HG03159 (cell line): ENCODE results near the gene MCRIP2.

Source experiments
- ATAC-seq: cut with Tn5 transposase; IDR thresholded peaks from one replicate; pipeline ENCODE4 v1.9.1; 2021; ENCODE audit warnings: mild to moderate bottlenecking, moderate library complexity; ENCODE audit not compliant: unreplicated experiment

MCRIP2 gene

DNA sequence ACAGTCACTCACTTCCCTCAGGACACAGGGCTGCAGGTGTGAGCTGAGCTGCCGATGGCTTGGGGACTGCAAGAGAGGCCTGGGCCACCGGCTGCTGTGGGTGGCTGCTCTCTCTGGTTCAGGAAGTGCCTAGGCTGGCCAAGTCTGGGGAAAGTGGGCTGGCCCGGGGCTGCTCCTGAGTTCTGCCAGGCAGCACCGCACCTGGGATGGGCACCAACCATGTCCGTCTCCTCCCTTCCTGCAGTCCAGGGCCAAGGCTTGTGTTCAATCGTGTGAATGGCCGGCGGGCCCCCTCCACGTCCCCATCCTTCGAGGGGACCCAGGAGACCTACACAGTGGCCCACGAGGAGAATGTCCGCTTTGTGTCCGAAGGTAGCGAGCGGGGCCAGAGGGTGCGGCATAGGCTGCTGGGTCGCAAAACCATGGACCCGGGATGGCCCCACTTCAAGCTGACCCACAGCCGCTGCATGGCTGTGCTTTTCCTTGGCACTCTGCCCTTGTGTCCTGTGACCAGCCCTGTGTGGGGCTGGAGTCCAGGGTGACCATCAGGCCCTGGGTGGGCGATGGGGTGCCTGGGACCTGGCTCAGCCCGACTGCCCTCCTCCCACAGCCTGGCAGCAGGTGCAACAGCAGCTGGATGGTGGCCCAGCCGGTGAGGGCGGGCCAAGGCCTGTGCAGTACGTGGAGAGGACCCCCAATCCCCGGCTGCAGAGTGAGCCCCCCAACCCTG lies 5.7 kb downstream of the MCRIP2 start:
- no peak for ATAC-seq

- no peak for ATAC-seq
Observed at GRCh38 chr16:648071-648780, 6.6 kb downstream of the MCRIP2 start.

DNA sequence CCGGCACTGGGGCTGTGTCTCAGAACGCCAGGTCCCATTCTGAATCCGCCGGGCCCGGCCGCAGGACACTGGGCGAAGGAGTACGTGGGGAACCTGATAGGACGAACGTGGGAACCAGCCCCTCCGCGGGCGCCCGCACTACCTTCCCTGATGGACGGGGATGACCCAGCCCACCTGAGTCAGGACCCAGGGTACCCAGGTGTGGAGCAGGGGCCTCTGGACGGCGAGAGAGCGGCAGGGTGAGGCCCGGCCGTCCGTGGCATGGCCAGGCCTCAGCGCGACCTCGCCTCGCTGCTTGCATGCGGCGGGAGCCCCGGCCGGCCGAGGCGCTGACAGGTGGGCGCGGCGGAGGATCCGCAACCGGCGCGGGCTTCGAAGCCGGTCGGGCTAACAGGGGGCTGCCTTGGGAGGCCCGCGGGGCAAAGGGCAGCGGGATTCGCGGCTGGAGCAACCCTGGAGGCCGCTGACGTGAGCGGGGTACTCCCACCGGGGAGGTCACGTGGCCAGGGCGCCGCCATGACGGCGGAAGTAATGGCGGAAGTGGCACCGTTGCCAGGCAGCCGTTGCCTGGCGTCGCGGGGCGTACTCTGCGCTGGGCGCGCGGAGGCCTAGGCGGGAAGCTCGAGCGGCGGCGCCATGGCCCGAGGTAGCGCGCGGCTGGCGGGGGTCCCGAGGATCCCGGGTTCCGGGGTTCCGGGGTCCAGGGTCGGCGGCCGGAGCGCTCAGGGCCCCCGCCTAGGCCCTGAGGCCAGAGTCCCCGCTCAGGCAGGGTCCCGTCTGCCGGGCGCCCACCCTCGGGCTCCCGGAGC lies 7.4 kb downstream of the MCRIP2 start, which contains the start of gene WDR90:
Gene WDR90, plus strand, starts transcription at position 585 of the 809 bp plus-strand sequence. Its CDS starts 52 bp downstream, at position 637.
- peak; percentile 82 for ATAC-seq

DNA sequence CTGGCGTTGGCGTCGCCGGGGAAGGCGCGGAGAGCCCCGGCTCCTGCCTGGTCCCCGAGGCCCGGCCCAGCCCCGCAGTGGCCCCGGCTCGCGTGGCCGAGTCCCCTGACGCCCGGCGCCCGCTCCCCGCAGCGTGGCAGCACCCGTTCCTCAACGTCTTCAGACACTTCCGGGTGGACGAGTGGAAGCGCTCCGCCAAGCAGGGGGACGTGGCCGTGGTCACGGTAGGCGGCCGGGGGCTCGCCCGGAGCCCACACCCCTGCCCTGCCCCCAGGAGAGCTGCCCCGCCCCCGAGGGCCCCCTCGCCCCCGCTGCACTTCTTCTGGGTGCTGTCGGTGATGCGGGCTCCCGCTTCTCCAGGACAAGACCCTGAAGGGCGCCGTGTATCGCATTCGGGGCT lies 8.0 kb downstream of the MCRIP2 start:
- ATAC-seq = peak; percentile 17

- no peak for ATAC-seq
Observed at GRCh38 chr16:651844-652243, 10.2 kb downstream of the MCRIP2 start.

- no peak for ATAC-seq
Observed at GRCh38 chr16:652454-653305, 11.1 kb downstream of the MCRIP2 start.

DNA sequence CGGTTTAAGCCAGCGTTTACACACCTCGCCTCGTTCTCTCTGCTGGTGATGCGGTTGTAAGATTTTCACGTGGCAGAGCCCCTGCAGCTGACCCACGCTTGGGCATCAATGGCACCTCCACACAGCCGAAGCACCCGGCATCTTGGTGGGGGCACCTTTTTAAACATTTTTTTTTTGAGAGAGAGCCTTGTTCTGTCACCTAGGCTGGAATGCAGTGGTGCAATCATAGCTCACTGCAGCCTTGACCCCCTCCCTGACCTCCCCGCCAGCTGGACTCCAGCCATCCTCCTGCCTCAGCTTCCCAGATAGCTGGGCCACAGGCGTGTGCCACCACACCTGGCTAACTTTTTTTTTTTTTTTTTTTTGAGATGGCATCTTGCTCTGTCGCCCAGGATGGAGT lies 12.4 kb downstream of the MCRIP2 start:
- no peak for ATAC-seq

- ATAC-seq = no peak
Observed at GRCh38 chr16:657487-657886, 15.9 kb downstream of the MCRIP2 start.

DNA sequence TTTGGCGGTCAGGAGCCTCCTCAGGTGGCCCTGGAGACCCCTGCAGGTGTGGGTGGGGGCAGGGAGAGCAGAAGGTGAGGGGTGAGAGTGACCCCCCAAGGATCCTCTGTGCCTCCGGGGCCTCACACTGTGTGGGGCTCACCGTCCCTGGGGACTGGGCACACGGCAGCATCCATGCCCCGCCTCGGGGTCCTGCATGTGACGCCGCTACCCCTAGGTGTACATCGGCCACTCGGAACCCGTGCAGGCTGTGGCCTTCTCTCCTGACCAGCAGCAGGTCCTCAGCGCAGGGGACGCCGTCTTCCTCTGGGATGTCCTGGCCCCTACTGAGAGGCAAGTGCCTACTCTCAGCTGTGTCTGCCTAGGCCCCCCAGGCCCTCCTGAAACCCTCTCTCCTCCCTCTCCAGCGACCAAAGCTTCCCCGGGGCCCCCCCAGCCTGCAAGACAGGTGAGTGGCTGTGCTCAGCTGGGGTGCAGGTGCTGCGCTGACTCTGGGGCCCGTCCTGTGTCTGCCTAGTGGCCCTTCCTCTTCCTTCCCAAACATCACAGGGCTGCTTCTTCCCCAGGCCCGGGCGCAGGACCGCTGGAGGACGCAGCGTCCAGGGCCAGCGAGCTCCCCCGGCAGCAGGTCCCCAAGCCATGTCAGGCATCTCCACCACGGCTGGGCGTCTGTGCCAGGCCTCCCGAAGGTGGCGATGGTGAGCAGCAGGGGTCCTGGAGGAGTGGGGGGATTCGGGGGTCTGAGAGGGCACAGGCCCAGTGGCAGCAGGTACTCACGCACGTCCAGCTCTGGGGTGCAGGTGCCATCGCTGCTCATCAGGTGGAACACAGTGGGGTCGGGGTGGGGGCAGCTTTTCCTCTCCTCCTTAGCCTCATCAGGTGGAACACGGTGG lies 17.3 kb downstream of the MCRIP2 start:
- no peak for ATAC-seq

- no peak for ATAC-seq
Observed at GRCh38 chr16:659618-660017, 18.0 kb downstream of the MCRIP2 start.

DNA sequence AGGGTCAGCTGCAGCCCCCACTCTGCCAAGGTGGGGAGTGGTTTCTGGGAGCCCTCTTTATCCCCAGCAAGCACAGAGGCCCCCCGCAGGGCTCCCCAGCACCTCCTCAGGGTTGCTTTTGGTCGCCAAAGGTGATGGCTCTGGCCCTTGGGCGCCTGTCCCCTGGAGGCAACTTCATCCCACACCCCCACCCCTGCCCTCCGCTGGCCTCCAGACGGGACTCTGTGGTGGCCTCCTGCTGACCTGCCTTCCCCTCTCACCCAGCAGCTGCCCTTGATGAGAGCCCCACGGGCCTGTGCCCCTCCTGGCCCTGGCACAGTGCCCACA lies 18.5 kb downstream of the MCRIP2 start:
- ATAC-seq = no peak

DNA sequence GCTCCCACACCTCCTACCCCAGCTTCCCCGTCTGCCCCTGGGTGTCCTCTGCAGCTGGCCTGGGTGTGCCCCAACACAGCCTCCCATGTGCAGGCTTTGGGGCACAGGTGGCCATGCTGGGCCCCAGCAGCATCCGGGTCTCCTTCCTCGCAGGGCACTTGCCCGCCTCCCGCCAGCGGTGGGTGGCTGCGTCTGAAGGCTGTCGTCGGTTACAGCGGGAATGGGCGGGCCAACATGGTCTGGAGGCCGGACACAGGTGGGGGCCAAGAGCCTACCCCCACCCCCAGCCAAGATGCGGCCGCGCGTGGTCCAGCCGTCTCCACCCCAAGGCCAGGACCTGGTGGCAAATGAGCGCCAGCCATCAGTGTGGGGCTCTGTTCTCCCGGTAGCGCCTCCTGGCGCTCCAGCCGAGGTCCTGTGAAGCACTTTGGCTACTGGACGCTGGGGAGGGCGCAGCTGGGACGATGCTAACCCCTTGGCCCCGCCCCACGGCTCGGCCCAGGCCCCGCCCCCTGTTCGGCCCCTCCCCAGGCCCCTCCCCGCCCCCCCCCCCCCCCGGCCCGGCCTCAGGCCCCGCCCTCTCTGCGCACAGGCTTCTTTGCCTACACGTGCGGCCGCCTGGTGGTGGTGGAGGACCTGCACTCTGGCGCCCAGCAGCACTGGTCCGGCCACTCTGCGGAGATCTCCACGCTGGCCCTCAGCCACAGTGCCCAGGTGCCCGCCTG lies 19.0 kb downstream of the MCRIP2 start:
- ATAC-seq = peak; percentile 60

- peak; percentile 6 for ATAC-seq
Observed at GRCh38 chr16:661184-661821, 19.7 kb downstream of the MCRIP2 start.

GRCh38 chr16:662095-662494 lies 20.5 kb downstream of the MCRIP2 start:
- ATAC-seq = no peak

DNA sequence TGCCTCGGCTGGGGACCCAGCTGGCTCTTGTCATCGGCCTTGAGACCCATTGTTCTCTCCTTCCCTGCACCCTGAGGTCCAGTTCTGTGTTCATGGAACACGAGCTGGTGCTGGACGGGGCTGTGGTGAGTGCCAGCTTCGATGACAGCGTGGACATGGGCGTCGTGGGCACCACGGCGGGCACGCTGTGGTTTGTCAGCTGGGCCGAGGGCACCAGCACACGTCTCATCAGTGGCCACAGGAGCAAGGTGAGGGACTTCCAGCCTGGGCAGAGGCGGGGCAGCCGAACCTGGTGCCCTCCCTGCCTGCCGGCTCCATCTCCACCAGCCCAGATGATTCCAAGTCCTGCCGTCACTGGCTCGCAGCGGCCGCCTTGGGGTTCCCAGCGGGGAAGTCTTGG lies 21.0 kb downstream of the MCRIP2 start:
- ATAC-seq = no peak

GRCh38 chr16:666572-666971 lies 24.9 kb downstream of the MCRIP2 start:
- no peak for ATAC-seq

DNA sequence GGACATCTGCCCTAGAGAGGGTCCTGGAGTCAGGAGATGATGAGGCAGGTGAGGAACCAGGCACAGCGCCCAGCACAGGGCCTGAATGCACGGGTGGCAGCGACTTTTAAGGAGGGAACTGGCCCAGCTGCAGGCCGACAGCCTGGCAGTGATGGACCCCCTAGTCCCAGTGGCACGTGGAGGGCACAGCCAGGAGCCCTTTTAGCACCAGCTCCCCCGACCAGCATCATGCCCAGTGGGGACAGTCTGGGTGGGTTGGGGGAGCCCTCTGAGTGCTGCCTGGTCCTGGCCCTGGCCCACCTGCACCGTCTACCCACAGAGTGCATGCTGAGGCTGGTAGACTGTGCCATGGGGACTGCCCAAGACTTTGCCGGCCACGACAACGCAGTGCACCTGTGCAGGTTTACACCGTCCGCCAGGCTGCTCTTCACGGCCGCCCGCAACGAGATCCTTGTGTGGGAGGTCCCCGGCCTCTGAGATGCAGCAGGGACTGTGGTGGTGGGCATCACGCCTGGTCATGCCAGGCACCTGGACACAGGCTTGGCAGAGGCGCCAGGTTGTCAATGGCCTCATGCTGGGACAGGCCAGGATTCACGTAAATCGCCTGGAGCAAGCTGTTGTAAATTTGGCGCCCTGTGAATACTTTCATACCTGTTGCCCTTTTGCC lies 25.6 kb downstream of the MCRIP2 start:
- ATAC-seq = no peak
